Activated CD8-positive, alpha-beta memory T cell treated with anti-CD3 and anti-CD28 coated beads, Interleukin-2, amount 50 U/mL, for 24 hours (primary cell): ENCODE data around the gene SEC16B.
"Not testable (repeated sequence)": the region's sequence is repeated elsewhere in the genome, so short reads cannot be mapped to it uniquely, and the experiment has no call there.

ENCODE experiments used
- DNase-seq: peaks from one replicate; pipeline ENCODE4 v3.0.0-alpha.2; 2020; ENCODE audit errors: extremely low read depth

Gene SEC16B

GRCh38 chr1:177969825-177970371, at the start of gene SEC16B:
SEC16B (minus strand) TSS chr1:177970058; CDS start chr1:177967981, 2,077 bp downstream.
- no peak for DNase-seq

DNA sequence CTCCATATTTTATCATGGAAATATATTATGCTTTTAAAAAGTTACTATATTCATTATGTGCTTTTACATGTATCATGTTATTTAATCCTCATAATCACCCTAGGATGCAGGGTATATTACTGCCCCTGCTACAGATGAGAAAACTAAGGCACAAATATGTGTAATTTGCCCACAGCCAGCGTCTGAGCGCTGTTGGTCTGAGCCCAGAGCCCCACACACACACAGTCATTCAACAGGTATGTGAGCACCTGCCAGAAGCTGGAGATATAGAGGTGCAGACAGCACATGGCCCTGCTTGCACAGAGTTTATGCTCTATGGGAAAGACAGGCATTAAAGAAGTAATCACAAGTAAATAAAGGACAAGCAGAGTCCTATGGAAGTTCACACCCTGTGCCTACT, 49.8 kb upstream of the SEC16B start:
- no peak for DNase-seq

- no peak for DNase-seq
Observed at GRCh38 chr1:178019208-178019607, 49.4 kb upstream of the SEC16B start.

GRCh38 chr1:178017517-178017916, 47.7 kb upstream of the SEC16B start:
- DNase-seq: no peak

GRCh38 chr1:178011864-178012503, 42.1 kb upstream of the SEC16B start:
- DNase-seq: no peak

GRCh38 chr1:178011465-178011828, 41.6 kb upstream of the SEC16B start:
- DNase-seq: no peak

DNA sequence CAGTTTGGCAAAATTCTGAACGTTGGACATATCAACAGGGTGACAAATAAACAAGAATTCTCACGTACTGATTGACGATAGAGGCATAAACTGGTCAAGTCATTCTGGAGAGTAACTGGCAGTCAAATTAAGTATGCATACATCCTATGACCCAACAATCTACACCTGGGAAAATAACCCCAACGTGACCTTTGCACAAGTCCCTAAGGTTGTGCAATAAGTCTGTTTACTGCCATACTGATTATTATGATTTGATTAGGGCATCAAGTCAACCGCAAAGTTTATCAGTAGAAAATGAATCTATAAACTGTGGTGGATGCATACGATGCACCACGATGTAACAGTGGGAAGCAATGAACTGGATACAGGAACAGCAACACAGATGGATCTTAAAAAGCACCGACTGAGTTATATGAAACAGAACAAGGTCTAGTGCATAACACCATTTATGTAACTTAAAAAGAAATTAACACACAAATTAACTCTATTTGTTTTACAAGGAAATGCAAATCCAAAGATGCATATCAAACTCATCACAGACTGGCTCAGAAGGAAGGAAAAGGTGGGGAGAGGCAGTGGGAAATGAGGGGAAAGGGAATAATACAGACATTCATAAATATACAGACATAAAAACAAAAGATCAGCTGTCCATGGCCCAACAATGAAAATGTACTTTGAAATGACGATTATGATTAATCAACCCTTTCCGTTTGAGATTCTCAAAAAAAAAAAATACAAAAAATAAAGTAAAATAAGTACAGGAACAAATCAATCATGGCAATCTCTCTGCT, 41.0 kb upstream of the SEC16B start:
- DNase-seq: no peak

DNA sequence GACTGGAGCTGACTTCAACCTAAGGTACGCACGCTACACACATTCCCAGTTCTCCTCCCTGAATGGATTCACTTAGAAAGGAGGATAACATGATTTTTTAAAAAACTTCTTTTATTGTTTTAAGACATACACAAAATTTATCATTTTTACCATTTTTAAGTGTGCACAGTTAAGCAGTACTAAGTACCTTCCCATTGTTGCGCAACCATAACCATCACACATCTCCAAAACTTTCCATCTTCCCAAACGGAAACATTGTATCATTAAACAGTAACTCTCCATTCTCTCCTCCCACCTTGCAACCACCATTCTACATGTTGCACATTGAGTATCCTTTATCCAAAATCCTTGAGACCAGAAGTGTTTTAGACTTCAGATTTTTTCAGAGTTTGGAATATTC, 36.2 kb upstream of the SEC16B start:
- DNase-seq: no peak

DNA sequence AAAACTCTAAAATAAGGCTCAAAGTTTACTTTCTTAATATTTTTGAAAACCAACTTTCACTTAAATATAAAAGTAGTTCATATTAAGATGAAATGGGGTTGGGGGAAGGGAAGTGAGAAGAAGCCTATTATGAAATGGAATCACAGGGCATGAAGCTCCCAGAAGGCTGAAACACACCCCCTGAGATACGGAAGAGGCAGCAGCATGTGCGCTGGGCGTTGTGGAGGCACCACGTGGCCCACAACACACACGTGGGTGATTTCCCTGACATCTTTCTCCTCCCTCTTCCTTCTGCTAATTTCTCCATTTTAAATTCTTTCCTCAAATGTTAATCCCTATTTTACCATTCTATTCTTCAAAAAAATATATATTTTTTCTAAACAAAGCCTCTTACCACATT, 35.6 kb upstream of the SEC16B start:
- DNase-seq: no peak

DNA sequence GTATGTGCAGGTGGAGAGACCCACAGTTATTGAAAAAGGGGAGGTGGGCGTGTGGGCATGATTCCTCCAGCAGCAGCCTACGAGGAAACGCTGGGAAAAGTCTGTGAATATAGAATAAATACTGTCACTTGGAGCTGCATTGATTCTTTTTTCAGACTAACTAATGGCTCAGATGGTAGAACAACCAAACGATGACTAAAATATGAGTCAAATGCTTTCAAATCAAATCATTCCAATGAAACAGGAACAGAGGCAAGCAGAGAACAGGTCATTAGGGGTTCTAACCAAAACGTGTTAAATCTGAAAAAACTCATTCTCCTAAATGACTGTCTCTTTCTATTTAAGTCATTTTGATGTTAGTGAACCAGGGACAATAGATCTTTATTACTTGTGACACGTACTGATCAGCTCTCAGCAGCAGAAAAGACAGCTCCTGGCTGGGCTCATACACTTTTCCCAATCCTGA, 35.1 kb upstream of the SEC16B start:
- DNase-seq: no peak

DNA sequence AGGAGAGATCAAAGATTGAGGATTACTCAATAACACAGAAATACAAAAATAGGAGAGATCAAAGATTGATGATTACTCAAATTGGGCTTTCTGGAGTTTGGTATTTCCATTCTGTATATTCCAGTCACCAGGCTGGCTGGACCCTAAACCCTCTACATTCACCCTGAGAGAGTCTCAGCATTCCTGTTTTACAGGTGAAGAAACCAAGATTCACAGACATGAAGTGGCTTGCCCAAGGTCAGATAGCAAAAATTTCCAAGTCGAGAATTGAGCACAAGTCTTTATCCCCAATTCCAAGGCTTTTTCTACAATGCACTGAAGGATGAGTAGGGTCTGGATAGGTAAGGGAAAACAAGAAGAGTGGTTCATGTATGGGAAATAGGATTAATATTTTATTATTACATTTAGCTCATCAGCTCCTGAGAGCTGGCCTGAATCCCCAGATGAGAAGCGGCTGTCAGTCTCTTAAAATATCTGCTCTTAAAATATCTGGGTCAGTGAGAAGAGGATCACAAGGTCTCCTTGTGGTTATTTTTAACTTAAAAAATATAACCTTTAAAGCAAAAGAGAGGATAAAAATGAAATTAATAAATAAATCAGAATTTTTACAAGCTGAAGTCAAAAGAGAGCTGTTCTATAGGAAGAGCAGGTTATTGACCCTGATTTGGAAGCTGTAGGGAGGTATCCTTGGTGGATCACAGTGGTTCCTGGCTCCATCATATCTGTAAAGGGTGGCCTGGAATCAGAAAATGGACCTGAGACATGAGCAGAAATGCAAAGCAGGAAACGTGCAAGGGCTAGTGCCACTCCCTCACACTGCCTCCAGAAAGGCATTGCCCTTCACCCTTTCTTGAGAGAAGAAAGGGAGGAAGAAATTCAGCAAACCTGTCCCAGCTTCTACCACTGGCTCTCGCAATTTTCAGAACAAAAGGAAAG, 29.1 kb upstream of the SEC16B start:
- no peak for DNase-seq

GRCh38 chr1:177996957-177997356, 27.1 kb upstream of the SEC16B start:
- no peak for DNase-seq

GRCh38 chr1:177995369-177995768, 25.5 kb upstream of the SEC16B start:
- no peak for DNase-seq

GRCh38 chr1:177986281-177986680, 16.4 kb upstream of the SEC16B start:
- DNase-seq: not testable (repeated sequence)

- DNase-seq: no peak
Observed at GRCh38 chr1:177984761-177985160, 14.9 kb upstream of the SEC16B start.

DNA sequence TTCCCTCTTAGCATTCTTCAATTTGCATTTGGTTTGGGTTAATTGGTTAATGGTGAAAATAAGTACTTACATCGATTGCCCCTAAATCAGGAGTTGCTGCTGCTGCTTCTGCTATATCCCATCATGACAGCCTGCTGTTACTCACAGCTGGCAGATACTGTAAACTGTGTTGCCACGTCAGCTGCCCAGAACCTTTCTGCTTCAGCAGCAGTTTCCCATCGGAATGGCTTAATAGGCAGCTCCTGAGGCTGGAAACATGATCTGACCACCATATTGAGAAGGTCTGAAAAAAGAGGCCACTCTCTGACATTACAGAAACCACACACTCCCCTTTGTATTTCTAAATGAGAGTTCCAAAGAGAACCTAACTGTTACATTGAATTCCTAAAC, 14.3 kb upstream of the SEC16B start:
- no peak for DNase-seq

GRCh38 chr1:177983482-177984135, 13.8 kb upstream of the SEC16B start:
- DNase-seq: no peak

DNA sequence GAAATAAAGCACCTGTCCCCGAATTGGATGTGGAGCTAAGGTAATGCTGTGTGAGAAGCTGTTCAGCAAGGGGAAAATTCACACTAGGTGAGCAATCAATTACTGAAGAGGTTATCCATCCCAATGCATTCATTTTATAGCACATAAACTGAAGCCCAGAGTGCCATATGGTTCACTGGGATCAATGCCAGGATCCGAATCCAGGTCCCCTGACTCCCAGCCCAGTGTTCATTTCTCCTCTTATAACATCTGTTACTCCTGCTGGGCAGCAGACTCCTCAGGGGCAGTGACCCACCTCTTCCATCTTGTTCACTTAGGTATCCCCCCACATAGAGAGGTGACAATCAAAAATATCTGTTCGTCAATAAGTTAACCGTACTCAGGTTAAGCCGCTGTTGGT, 13.2 kb upstream of the SEC16B start:
- no peak for DNase-seq

- no peak for DNase-seq
Observed at GRCh38 chr1:177981200-177981599, 11.3 kb upstream of the SEC16B start.

DNA sequence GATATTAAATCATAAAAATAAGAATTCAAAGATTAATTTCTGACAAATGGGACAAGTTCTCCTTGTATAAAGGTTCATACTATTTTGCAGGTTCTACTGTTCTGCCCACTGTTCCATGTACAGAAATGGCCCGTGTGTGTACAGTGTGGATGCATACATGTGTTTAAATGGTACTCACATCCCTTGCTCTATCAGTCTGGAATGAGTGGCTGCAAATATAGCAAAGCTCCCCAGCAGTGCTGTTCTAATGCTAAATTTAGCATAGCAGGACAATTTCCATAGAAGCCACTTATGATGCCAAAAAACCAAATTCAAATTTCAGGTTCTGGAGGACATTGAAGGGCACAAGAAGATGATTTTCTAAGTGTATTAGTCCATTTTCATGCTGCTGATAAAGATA, 9.4 kb upstream of the SEC16B start:
- DNase-seq: no peak

DNA sequence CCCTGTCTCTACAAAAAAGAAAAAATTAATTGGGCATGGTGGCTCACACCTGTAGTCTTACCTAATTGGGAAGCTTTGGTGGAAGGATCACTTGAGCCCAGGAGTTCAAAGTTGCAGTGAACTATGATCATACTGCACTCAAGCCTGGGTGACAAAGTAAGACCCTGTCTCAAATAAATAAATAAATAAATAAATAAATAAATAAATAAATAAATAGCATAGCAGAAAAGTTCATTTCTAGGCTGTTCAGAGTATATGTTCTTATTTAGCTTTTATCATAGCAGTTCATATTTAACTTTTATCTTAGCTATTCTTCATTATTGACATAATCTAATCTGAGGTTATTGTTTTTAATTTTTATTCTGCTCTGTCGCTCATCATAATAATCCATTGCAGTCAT, 8.7 kb upstream of the SEC16B start:
- DNase-seq: no peak

DNA sequence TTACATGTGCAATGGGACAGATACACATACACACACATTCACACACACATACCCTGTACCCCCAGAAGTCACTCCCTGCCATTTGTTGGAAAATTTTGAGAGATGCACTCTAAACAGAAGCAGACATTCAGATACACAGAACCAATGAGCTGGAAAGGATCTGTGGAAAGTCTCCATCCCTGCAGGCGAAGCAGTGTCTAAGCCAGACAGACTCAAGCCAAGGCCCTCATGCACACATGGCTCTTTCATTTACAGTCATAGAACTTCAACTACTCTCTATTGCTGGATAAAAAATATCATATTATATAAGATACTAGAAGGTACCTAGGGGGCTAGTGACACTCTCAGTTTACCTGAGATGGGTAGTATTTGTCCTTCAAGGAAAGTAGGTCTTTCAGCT, 7.3 kb upstream of the SEC16B start:
- DNase-seq: no peak
